ENCODE results near the gene GART. TPM values are rescaled to one million over a fixed set of nuclear protein-coding genes. Genes with fewer than 3 reads are reported as not detected.

GART gene
- polyA plus RNA-seq, 1 donor (not counting 4 experiments of a cell fraction or from before 2014, with no cell fraction given): 50.3 TPM

DNA sequence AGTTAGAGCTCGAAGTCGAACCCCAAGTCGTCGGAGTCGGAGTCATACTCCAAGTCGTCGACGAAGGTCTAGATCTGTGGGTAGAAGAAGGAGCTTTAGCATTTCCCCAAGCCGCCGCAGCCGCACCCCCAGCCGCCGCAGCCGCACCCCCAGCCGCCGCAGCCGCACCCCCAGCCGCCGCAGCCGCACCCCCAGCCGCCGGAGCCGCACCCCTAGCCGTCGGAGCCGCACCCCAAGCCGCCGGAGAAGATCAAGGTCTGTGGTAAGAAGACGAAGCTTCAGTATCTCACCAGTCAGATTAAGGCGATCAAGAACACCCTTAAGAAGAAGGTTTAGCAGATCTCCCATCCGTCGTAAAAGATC is 13.0 kb upstream of the GART start:
- H3K9ac ChIP-seq (ENCODE audit: control insufficient read depth, extremely low read depth, insufficient read depth, low read length): no peak overlapping the region
- no peak overlapping the region for H3K27ac ChIP-seq (ENCODE audit: control insufficient read depth, insufficient read depth, low read length)
- no peak for FAIRE-seq
- no peaks in the 10 kb centered on the region for H3K4me1 ChIP-seq (ENCODE audit: control insufficient read depth, extremely low read depth, insufficient read depth, low read length)
- no peaks in the 10 kb centered on the region for H3K9me1 ChIP-seq (ENCODE audit: control insufficient read depth, extremely low read depth, insufficient read depth, low read length)
- no peak overlapping the region for H2AFZ ChIP-seq (ENCODE audit: control insufficient read depth, low read length)
- no peak overlapping the region for H3K4me3 ChIP-seq (ENCODE audit: control insufficient read depth in 2 of 3, extremely low read depth in 1 of 3, insufficient read depth in 2 of 3, low read depth in 1 of 3, low read length in 3 of 3)
- no peak for DNase-seq (ENCODE audit: low read depth, low spot score)
- H4K20me1 ChIP-seq (ENCODE audit: control insufficient read depth, extremely low read depth, insufficient read depth, low read length): peaks cover 44% of the 10 kb centered on the region
- H3K9me3 ChIP-seq (ENCODE audit: control insufficient read depth, low read depth, low read length): no peaks in the 10 kb centered on the region
- dilution Hi-C loops (cut with MboI; ENCODE audit: extremely low pct_ligation_motif_present, low sequenced_read_pairs): no loop called here
- H3K27me3 ChIP-seq (ENCODE audit: control insufficient read depth, extremely low read depth, insufficient read depth, low read length): no peaks in the 10 kb centered on the region
- no peak overlapping the region for H3K4me2 ChIP-seq (ENCODE audit: control insufficient read depth, extremely low read depth, insufficient read depth, low read depth, low read length)
- peaks cover 97% of the 10 kb centered on the region for H3K79me2 ChIP-seq (ENCODE audit: control insufficient read depth, insufficient read depth, low read length)
- peaks cover 48 to 67% of the 10 kb centered on the region in 2 experiments for H3K36me3 ChIP-seq (ENCODE audit: control insufficient read depth in 2 of 2, extremely low read depth in 1 of 2, insufficient read depth in 2 of 2, low read length in 2 of 2)
- TF ChIP-seq, protein P1, sequence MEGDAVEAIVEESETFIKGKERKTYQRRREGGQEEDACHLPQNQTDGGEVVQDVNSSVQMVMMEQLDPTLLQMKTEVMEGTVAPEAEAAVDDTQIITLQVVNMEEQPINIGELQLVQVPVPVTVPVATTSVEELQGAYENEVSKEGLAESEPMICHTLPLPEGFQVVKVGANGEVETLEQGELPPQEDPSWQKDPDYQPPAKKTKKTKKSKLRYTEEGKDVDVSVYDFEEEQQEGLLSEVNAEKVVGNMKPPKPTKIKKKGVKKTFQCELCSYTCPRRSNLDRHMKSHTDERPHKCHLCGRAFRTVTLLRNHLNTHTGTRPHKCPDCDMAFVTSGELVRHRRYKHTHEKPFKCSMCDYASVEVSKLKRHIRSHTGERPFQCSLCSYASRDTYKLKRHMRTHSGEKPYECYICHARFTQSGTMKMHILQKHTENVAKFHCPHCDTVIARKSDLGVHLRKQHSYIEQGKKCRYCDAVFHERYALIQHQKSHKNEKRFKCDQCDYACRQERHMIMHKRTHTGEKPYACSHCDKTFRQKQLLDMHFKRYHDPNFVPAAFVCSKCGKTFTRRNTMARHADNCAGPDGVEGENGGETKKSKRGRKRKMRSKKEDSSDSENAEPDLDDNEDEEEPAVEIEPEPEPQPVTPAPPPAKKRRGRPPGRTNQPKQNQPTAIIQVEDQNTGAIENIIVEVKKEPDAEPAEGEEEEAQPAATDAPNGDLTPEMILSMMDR (optimal IDR thresholded peaks at IDR 0.05 in 1 of 3, IDR thresholded peaks at IDR 0.05 in 1 of 3, conservative IDR thresholded peaks at IDR 0.05 in 1 of 3; ENCODE audit: extremely low read depth in 1 of 3, insufficient read depth in 2 of 3, low read length in 3 of 3): no peak
- no peak for TF ChIP-seq EZH2 (IDR thresholded peaks at IDR 0.05; ENCODE audit: low read length)

- Histone ChIP-seq H3K36me3 (ENCODE audit: control insufficient read depth in 2 of 2, extremely low read depth in 1 of 2, insufficient read depth in 2 of 2, low read length in 2 of 2) (peaks cover 49 to 68% of the 10 kb centered on the region in 2 experiments), H3K9ac (ENCODE audit: control insufficient read depth, extremely low read depth, insufficient read depth, low read length) (no peak overlapping the region), H4K20me1 (ENCODE audit: control insufficient read depth, extremely low read depth, insufficient read depth, low read length) (peaks cover 48% of the 10 kb centered on the region), H3K27ac (ENCODE audit: control insufficient read depth, insufficient read depth, low read length) (no peak overlapping the region), H3K79me2 (ENCODE audit: control insufficient read depth, insufficient read depth, low read length) (peaks cover 97% of the 10 kb centered on the region), H3K9me3 (ENCODE audit: control insufficient read depth, low read depth, low read length) (no peaks in the 10 kb centered on the region), H3K4me2 (ENCODE audit: control insufficient read depth, extremely low read depth, insufficient read depth, low read depth, low read length) (no peak overlapping the region), H3K4me3 (ENCODE audit: control insufficient read depth in 2 of 3, extremely low read depth in 1 of 3, insufficient read depth in 2 of 3, low read depth in 1 of 3, low read length in 3 of 3) (no peak overlapping the region), H3K27me3 (ENCODE audit: control insufficient read depth, extremely low read depth, insufficient read depth, low read length) (no peaks in the 10 kb centered on the region), H3K9me1 (ENCODE audit: control insufficient read depth, extremely low read depth, insufficient read depth, low read length) (no peaks in the 10 kb centered on the region), H2AFZ (ENCODE audit: control insufficient read depth, low read length) (no peak overlapping the region), H3K4me1 (ENCODE audit: control insufficient read depth, extremely low read depth, insufficient read depth, low read length) (no peaks in the 10 kb centered on the region)
- TF ChIP-seq, protein P1 (optimal IDR thresholded peaks at IDR 0.05 in 1 of 3, IDR thresholded peaks at IDR 0.05 in 1 of 3, conservative IDR thresholded peaks at IDR 0.05 in 1 of 3; ENCODE audit: extremely low read depth in 1 of 3, insufficient read depth in 2 of 3, low read length in 3 of 3): no peak
- TF ChIP-seq EZH2 (IDR thresholded peaks at IDR 0.05; ENCODE audit: low read length): no peak
- DNase-seq (ENCODE audit: low read depth, low spot score) (no peak), FAIRE-seq (no peak)
- dilution Hi-C loops (cut with MboI; ENCODE audit: extremely low pct_ligation_motif_present, low sequenced_read_pairs): no loop called here
These were observed 12.5 kb upstream of the GART start for GRCh38 chr21:33554236-33554981.
